H9 (cell line): ENCODE measurements around the gene FBXL7. TPM values are rescaled to one million over a fixed set of nuclear protein-coding genes. Genes with fewer than 3 reads are reported as not detected.

Source experiments
- DNase-seq: peaks from one replicate; pipeline ENCODE4 v3.0.0-alpha.2; 2017
- H2AFZ ChIP-seq: one replicate; pipeline ENCODE4 v1.6.1; 2013; ENCODE audit warnings: mild to moderate bottlenecking, low read length, control low read depth, moderate library complexity
- H2AK5ac ChIP-seq: 2 replicates; pipeline ENCODE4 v1.6.1; 2013; ENCODE audit warnings: low read length, control low read depth, mixed read lengths; ENCODE audit not compliant: insufficient read length
- H2BK120ac ChIP-seq: one replicate; pipeline ENCODE4 v1.6.1; 2013; ENCODE audit warnings: low read depth, mild to moderate bottlenecking, low read length, control low read depth, inconsistent platforms; ENCODE audit not compliant: poor library complexity, severe bottlenecking
- H2BK12ac ChIP-seq: 2 replicates; pipeline ENCODE4 v1.6.1; 2013; ENCODE audit warnings: low read length, control low read depth, mixed read lengths, low read depth; ENCODE audit not compliant: insufficient read length
- H2BK15ac ChIP-seq: 2 replicates; pipeline ENCODE4 v1.6.1; 2013; ENCODE audit warnings: low read depth, low read length, control low read depth
- H2BK20ac ChIP-seq: one replicate; pipeline ENCODE4 v1.6.1; 2013; ENCODE audit warnings: low read depth, mild to moderate bottlenecking, low read length, control low read depth, inconsistent platforms; ENCODE audit not compliant: poor library complexity, severe bottlenecking
- H2BK5ac ChIP-seq: 2 replicates; pipeline ENCODE4 v1.6.1; 2013; ENCODE audit warnings: low read length, control low read depth, mixed read lengths; ENCODE audit not compliant: insufficient read length
- H3K14ac ChIP-seq: 2 replicates; pipeline ENCODE4 v1.6.1; 2013; ENCODE audit warnings: low read length, control low read depth; ENCODE audit not compliant: insufficient read depth
- H3K18ac ChIP-seq: 2 replicates; pipeline ENCODE4 v1.6.1; 2013; ENCODE audit warnings: low read depth, mild to moderate bottlenecking, mixed read lengths, low read length, control low read depth; ENCODE audit not compliant: insufficient read length
- H3K23ac ChIP-seq: 2 replicates; pipeline ENCODE4 v1.6.1; 2013; ENCODE audit warnings: low read length, control low read depth, mixed read lengths, low read depth; ENCODE audit not compliant: insufficient read length
- H3K23me2 ChIP-seq: 2 replicates; pipeline ENCODE4 v1.6.1; 2013; ENCODE audit warnings: low read depth, mild to moderate bottlenecking, mixed read lengths, low read length, control low read depth; ENCODE audit not compliant: insufficient read length, poor library complexity, severe bottlenecking
- H3K27ac ChIP-seq: 2 replicates; pipeline ENCODE4 v1.5.1; 2013; ENCODE audit warnings: low read length, control low read depth, mixed read lengths, low read depth; ENCODE audit not compliant: insufficient read length
- H3K27me3 ChIP-seq: 2 replicates; pipeline ENCODE4 v1.6.1; 2013; ENCODE audit warnings: low read length, control low read depth, inconsistent platforms; ENCODE audit not compliant: insufficient read depth
- H3K4ac ChIP-seq: 2 replicates; pipeline ENCODE4 v1.6.1; 2013; ENCODE audit warnings: low read depth, mild to moderate bottlenecking, control low read depth, inconsistent platforms, low read length, moderate library complexity
- H3K4me1 ChIP-seq: 2 replicates; pipeline ENCODE4 v1.6.1; 2013; ENCODE audit warnings: low read length, control low read depth, inconsistent platforms; ENCODE audit not compliant: insufficient read depth
- H3K4me2 ChIP-seq: 2 replicates; pipeline ENCODE4 v1.6.1; 2013; ENCODE audit warnings: low read length, control low read depth, mixed read lengths; ENCODE audit not compliant: insufficient read length, insufficient read depth
- H3K56ac ChIP-seq: 2 replicates; pipeline ENCODE4 v1.6.1; 2013; ENCODE audit warnings: low read depth, mild to moderate bottlenecking, mixed read lengths, low read length, control low read depth; ENCODE audit not compliant: insufficient read length
- H3K79me1 ChIP-seq: 2 replicates; pipeline ENCODE4 v1.6.1; 2013; ENCODE audit warnings: low read depth, mild to moderate bottlenecking, moderate library complexity, low read length, control low read depth, inconsistent platforms; ENCODE audit not compliant: insufficient read depth, poor library complexity, severe bottlenecking
- H3K79me2 ChIP-seq: 2 replicates; pipeline ENCODE4 v1.6.1; 2013; ENCODE audit warnings: low read length, control low read depth, inconsistent platforms; ENCODE audit not compliant: insufficient read depth
- H3K9ac ChIP-seq: 2 replicates; pipeline ENCODE4 v1.6.1; 2013; ENCODE audit warnings: low read length, control low read depth, mixed read lengths; ENCODE audit not compliant: insufficient read length; ENCODE audit errors: extremely low read depth
- H3K9me3 ChIP-seq: one replicate; pipeline ENCODE4 v1.6.1; 2013; ENCODE audit warnings: low read depth, low read length, inconsistent platforms; ENCODE audit not compliant: control insufficient read depth
- H3T11ph ChIP-seq: one replicate; pipeline ENCODE4 v1.6.1; 2013; ENCODE audit warnings: mild to moderate bottlenecking, low read length, control low read depth, inconsistent platforms
- H4K20me1 ChIP-seq: one replicate; pipeline ENCODE4 v1.6.1; 2013; ENCODE audit not compliant: control insufficient read depth, insufficient read length, insufficient read depth
- H4K5ac ChIP-seq: 2 replicates; pipeline ENCODE4 v1.6.1; 2013; ENCODE audit warnings: low read depth, mild to moderate bottlenecking, mixed read lengths, low read length, control low read depth; ENCODE audit not compliant: insufficient read length
- H4K8ac ChIP-seq: replicated peaks from 2 replicates; pipeline ENCODE4 v1.6.1; 2013; ENCODE audit warnings: low read length, control low read depth, mixed read lengths, low read depth; ENCODE audit not compliant: insufficient read length
- H4K91ac ChIP-seq: 2 replicates; pipeline ENCODE4 v1.6.1; 2013; ENCODE audit warnings: low read depth, mild to moderate bottlenecking, moderate library complexity, mixed read lengths, low read length, control low read depth; ENCODE audit not compliant: insufficient read length
- H3K27ac Mint-ChIP-seq, 3 experiments: 2 replicates in 2 of 3; 3 replicates in 1 of 3; pipeline ENCODE4 v1.8.0; 2020 to 2021; ENCODE audit warnings: mixed read lengths in 3 of 3, mild to moderate bottlenecking in 1 of 3, moderate library complexity in 1 of 3
- H3K27me3 Mint-ChIP-seq: 2 replicates; pipeline ENCODE4 v1.8.0; 2021; ENCODE audit warnings: low read depth, mild to moderate bottlenecking, moderate library complexity, mixed read lengths
- H3K36me3 Mint-ChIP-seq, 3 experiments: 2 replicates in 2 of 3; 3 replicates in 1 of 3; pipeline ENCODE4 v1.8.0; 2020 to 2021; ENCODE audit warnings: low read depth in 3 of 3, mixed read lengths in 3 of 3; ENCODE audit not compliant: insufficient read depth in 1 of 3
- H3K4me1 Mint-ChIP-seq, 2 experiments: 2 replicates each; pipeline ENCODE4 v1.8.0; 2020; ENCODE audit warnings: mixed read lengths in 2 of 2
- H3K4me3 Mint-ChIP-seq, 2 experiments: 2 replicates in 1 of 2; 3 replicates in 1 of 2; pipeline ENCODE4 v1.8.0; 2020 to 2021; ENCODE audit warnings: mild to moderate bottlenecking in 2 of 2, mixed read lengths in 2 of 2, moderate library complexity in 1 of 2
- H3K9me3 Mint-ChIP-seq, 2 experiments: 2 replicates in 1 of 2; 3 replicates in 1 of 2; pipeline ENCODE4 v1.8.0; 2020; ENCODE audit warnings: mild to moderate bottlenecking in 2 of 2, mixed read lengths in 2 of 2, moderate library complexity in 1 of 2
- CTCF ChIP-seq: fragments of 200-600 bp; sonication (generic); conservative IDR thresholded peaks from 3 replicates; pipeline ENCODE4 v1.8.0; 2021; ENCODE audit warnings: antibody characterized with exemption, mild to moderate bottlenecking
- WGBS: extraction: QIAGEN DNeasy Blood & Tissue Kit; methylation state at CpG from one replicate; pipeline ENCODE4 v1.1.7; 2013; ENCODE audit warnings: missing lambda C conversion rate, low lambda C conversion rate, mixed read lengths; ENCODE audit not compliant: insufficient read length; ENCODE audit errors: extremely low coverage; 5-methylcytosine and 5-hydroxymethylcytosine counted together
- total RNA-seq: library from RNA; stranded (reverse); gene quantifications from 2 replicates; pipeline ENCODE4 v1.2.1, GENCODE V29; 2021

The FBXL7 gene
- total RNA-seq, 1 experiment from 2014 or later = 14.6 TPM

GRCh38 chr5:15476977-15477376 lies 23.0 kb upstream of the FBXL7 start:
- no peak overlapping the region for H3K27ac ChIP-seq
- no peaks in the 10 kb centered on the region for H3K23me2 ChIP-seq
- no peaks in the 10 kb centered on the region for H3K9me3 ChIP-seq
- no peak overlapping the region for H3K23ac ChIP-seq
- Mint-ChIP-seq H3K9me3 (peaks cover 6 to 8% of the 10 kb centered on the region in 2 experiments; a peak in 3 of 5 replicates), H3K4me3 (no peak overlapping the region), H3K27me3 (no peaks in the 10 kb centered on the region), H3K27ac (no peak overlapping the region), H3K4me1 (no peaks in the 10 kb centered on the region), H3K36me3 (peaks cover 0 to 13% (median 9%) of the 10 kb centered on the region in 3 experiments; a peak in 4 of 7 replicates)
- no peak for DNase-seq
- H4K8ac ChIP-seq = no peak overlapping the region
- no peak overlapping the region for H2AK5ac ChIP-seq
- H3K79me1 ChIP-seq = no peaks in the 10 kb centered on the region
- H3K9ac ChIP-seq = no peak overlapping the region
- no peak overlapping the region for H3K4ac ChIP-seq
- H2BK20ac ChIP-seq = no peak overlapping the region
- TF ChIP-seq CTCF = no peak
- H2BK120ac ChIP-seq = no peak overlapping the region
- no peaks in the 10 kb centered on the region for H4K20me1 ChIP-seq
- H3K56ac ChIP-seq = no peak overlapping the region
- H2BK12ac ChIP-seq = no peak overlapping the region
- no peak overlapping the region for H4K91ac ChIP-seq
- WGBS = no CpG with 5 or more reads among the region's 3 CpGs
- no peak overlapping the region for H3K18ac ChIP-seq
- no peak overlapping the region for H4K5ac ChIP-seq
- H3K27me3 ChIP-seq = no peaks in the 10 kb centered on the region
- no peak overlapping the region for H3K14ac ChIP-seq
- no peaks in the 10 kb centered on the region for H3K4me1 ChIP-seq
- H3T11ph ChIP-seq = no peak overlapping the region
- H2BK15ac ChIP-seq = no peak overlapping the region
- no peak overlapping the region for H2BK5ac ChIP-seq
- H3K79me2 ChIP-seq = no peaks in the 10 kb centered on the region
- H2AFZ ChIP-seq = no peak overlapping the region
- no peak overlapping the region for H3K4me2 ChIP-seq
